LHCN-M2 (cell line): ENCODE data around the gene SULF2. TPM values are rescaled to one million over a fixed set of nuclear protein-coding genes. Genes with fewer than 3 reads are reported as not detected.

Experiments used
- DNase-seq: peaks from one replicate; pipeline ENCODE4 v3.0.0-alpha.2; 2012; ENCODE audit warnings: low read depth
- total RNA-seq: library from RNA; depleted of rRNA; stranded (reverse); fragments of >200 nt; gene quantifications from 2 replicates; pipeline ENCODE4 v1.2.3, GENCODE V29; 2014

Gene SULF2
- total RNA-seq, 1 experiment from 2014 or later = 3.2 TPM

DNA sequence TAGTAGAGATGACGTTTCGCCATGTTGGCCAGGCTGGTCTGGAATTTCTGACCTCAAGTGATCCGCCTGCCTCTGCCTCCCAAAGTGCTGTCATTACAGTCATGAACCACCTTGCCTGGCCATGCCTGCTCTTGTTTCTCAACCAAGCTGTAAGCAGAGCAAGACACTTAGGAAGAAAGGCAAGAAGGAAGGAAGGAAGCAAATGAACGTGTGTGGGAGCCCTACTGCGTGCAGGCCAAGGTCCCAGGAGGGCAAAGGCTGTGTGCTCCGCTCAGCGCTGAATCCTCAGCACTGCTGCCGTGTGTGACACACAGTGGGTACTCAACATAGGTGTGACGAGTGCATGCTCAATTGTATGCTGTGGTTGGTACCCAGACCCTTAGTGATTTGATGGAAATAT is 47.4 kb downstream of the SULF2 start:
- DNase-seq = no peak

DNA sequence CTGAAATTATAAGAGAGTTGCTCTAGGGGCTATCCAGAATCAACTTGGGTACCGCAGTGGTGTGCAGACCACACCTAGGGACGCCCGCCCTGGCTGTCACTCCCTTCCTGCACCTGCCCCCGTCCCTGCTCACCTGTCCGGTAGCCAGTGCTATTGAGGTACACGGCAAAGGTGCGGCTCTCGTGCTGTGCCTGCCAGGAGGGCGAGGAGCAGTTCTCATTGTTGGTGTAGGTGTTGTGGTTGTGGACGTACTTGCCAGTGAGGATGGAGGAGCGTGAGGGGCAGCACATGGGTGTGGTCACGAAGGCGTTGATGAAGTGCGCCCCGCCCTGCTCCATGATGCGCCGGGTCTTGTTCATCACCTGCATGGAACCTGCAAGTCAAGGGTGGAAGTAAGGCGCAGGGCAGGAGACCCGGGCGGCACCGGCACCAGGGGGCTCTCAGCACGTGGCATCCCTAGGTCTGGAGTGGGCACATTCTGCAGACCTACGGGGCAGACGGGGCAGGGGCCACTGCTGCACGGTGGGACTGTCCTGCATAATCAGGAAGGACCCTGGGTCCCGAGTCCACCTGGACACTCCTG is 48.6 kb downstream of the SULF2 start:
- DNase-seq = no peak

DNA sequence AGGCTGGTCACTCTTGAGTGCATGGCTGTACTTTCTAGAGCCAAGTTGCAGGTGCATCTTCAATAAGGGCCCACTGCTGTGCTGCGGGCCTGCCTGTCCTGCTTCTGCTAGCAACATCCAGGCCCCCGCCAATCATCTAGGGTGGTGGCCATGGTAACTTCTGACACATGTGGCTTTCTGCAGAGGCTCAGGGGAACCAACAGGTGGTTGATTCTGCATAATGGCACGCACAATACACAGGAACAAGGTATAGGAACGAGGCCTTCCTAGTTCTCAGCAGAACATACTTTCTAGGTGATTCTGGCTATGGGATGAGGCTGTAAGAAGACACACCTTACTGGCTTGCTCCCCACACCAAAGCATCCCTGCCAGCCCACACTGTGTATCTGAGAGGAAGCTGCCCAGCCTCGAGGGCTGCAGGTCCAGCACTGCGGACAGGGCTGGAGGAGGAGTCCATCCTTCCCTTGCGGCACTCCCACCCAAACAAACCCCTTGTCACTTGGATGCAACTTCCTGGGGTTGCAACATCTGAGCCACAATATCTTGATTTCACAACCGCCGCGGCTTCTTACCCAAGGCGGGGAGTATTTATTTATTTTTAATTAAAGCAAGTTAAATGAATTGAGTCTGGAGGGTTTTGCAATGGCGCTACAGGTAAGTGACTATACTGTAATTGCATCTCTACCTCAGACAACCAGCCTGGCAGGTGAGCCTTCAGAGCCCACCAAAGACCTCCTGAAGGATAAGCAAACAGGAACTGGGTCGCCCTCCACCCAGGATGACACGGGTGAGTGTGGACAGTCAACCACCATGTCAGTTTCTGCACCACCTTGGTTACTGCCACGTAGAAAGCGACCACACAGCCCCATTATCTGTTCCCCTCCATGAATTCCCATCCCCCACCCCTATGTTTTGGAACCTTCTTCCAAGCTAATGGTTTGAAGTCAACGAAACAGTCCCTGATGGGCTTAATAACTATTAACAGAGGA is 49.6 kb downstream of the SULF2 start:
- no peak for DNase-seq

DNA sequence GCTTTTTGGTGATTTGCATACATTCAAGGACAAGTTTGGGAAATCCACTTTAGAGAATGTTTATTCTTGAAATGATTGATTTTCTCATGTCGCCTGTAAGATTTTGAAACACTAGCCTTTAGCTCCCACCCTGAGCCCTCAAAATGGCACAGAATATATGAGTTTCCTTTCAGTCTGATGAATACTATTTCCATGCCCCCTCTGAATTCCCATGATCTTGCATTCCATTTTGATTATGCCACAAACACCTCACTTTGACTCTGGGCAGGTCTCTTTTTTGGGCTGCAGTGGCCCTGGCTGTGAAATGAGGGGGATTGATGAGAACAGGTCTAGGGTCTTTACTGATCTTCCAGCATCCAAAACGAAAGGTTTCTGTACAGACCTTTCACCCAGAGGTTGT is 50.4 kb downstream of the SULF2 start:
- DNase-seq = no peak

DNA sequence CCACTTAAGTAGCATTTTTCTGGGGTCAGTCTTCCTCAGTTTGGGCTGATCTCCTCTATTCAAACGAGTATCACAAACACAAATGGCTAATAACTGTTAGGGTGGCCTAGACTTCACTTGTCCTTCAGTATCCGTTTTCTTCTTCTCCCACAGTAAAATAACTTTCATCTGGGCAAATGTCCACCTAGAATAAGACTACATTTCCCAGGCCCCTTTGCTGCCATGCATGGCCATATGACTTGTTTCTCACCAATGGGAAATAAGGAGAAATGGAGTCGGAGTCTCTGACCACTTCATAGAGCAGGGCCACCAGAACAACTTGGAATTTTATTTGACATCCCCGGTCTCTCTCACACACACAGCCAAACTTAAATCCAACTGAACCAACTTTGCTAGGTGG is 51.4 kb downstream of the SULF2 start:
- DNase-seq = no peak

DNA sequence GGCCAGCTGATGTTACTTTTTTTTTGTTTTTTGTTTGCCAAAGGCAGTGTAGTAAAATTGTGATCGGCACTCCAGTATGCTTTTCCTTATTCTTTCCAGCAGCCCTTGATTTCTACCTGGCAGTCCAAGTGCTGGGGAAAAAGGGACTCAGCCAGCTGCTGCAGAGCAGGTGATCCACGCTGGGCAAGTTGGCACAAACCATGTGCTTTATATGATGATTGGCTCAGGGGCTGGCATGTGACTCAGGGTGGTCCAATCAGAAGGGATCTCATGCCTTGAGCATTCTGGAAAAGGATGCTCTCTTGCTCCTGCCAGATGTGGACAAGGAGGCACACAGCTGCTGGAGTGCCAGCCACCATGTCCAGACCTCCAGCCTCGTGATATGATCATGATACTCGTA is 54.5 kb downstream of the SULF2 start:
- no peak for DNase-seq

DNA sequence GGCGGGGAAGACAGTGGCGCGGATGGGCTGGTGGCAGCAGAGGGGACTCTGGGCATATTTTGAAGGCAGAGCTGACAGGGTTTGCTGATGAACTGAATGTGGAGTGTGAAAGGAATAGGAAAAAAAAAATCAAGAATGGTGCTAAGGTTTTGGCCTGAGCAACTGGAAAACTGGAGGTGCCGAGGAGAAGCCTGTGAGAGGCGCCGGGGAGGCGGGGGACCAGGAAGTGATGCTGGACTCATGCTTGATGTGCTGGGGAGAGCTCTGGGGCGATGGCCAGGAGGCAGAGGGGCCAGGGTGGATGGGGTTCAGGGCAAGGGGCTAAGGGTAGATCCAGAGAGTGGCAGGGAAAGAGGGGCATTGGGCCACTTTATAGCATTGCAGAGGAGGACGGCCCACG is 55.8 kb downstream of the SULF2 start:
- DNase-seq = no peak

DNA sequence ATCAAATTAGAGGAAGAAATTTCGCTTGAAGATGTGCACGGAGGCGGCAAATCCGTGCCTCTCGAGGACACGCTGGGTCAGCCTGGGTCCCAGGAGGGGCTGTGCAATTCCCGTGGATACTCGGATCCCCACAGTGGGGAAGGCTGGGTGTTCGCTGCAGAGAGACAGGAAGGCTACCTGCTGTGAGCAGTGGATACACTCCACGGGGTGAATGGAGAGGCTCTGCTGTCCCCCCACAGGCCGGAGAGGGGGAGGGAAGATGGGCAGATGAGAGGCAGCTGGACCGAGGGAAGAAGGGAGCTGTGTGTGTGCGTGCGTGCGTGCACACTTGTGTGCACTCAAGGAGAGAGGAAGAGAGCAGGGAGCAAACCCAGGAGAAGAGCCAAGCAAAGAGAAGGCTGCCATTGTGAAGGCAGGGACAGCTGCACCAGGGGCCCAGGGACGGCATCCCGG is 57.3 kb downstream of the SULF2 start:
- no peak for DNase-seq

DNA sequence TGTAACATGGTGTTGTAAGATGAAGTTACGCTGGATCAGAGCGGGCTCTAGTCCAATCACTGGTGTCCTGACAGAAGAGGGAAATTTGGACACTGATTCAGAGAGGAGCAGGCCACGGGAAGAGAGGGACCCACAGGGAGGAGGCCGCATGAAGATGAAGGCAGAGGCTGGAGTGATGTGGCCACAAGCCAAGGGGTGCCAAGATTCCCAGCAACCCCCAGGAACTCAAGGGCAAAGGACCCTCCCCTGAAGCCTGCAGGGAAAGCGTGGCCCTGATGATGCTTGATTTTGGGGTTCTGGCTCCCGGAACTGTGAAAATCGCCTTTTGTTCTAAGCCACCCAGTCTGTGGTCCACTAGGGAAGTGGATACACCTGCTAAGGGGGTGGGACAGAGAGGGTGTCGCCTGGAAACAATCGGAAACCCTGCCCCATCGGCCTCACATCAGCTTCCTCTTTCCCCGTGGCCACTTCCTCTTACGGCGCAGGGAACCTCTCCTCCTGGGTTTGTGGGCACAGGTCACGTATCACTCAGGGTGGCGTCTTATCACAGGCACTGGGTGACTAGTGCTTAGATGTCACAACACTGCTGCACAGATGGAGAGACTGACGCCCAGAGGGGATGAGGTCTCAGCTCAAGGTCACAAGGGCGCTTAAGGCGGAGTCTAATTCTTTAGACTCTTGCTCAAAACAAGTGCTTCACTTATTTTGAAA is 58.0 kb downstream of the SULF2 start:
- no peak for DNase-seq

DNA sequence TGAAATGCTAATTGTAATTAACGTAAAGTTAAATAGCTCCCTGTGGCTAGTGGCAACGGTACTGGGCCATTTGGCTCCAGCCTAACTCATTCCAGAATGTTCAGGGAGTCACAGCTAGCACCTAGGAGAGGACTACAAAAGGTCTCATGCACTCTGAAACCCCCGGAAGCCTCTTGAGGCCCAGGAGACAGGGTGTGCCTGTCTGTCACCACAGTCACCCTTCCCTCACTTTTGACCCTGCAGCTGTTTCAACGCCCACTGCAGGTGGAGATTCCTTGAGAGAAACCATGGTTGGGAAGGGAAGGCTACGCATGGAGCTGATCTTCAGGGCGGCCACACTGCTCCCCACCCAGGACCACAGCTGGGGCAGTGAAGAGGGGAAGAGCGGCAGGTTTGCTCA is 58.6 kb downstream of the SULF2 start:
- DNase-seq = no peak

DNA sequence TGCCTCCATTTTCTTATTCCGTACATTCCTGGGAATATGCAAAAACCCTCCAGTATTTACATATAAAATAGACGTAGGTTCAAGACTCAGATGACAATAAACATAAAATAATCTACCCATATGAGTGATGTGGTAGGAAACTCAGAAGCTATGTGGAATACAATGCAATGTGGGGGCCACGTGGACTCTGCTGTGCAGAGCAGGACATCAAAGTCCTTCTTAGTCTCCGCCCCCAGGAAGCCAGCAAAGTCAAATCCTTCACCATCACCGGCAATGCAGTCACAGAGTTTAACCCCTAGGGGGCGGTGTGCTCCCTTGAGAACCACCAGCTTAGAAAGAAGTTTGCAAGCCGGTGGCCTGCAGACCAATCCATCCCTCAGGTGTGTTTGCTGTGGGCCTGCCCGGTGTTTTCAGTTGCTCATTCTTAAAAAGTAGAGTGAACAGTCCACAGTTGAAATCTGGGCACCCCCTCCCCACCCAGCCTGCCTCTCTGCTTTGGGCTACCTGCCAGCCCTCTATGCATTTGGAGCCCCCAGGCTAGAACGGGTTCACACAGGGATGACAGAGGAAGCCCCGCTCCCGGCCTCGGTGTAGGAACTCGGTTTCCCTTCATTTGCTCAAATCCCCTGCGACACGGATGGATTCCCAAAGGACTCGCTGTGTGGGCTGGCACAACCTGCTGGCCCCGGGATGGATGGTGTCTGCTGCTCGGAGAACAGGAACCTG is 59.9 kb downstream of the SULF2 start:
- peak; percentile 69 for DNase-seq

DNA sequence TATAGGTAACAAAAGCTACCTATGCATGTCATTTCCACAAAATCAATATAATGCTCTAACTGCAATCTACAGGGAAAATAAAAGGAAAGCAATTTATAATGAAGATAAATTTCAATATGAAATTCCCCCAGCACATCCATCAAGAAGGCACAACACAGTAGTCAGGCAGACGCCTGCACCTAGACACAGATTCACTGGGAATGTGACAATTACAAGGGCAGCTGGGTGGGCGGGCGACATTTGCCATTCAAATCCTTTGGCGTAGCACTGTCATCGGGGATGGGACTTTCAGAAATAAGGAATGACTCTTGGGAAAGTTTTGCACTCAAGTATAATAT is 60.4 kb downstream of the SULF2 start:
- DNase-seq = no peak

DNA sequence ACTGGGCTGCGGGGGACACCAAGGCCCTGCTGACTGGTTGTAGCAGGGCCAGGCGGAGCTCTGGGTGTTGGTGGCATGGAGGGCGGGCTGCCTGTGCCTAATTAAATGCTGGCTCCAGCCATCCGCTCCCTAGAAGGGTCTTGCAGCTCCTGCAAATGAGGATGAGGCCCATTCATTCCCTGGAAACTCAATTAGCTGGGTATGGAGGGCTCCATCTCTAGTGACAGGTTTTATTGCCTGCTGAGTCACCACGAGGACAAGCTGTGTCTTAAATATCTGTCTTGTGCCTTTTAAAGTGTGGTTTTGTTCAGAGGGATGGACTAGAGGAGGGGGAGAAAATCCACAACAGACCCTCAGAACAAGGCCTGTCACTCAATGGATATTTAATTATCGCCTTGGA is 60.9 kb downstream of the SULF2 start:
- no peak for DNase-seq

DNA sequence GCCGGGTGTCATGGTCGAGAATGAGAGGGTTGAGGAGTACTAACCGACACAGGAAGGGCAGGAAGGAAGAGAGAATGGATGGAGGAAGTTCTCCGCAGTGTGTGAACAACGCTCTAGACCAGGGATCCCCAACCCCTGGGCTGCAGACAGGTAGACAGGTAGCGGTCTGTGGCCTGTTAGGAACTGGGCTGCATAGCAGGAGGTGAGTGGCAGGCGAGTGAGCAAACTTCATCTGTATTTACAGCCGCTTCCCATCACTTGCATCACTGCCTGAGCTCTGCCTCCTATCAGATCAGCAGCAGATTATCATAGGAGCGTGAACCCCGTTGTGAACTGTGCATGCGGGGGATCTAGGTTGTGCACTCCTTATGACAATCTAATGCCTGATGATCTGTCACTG is 62.0 kb downstream of the SULF2 start:
- no peak for DNase-seq

DNA sequence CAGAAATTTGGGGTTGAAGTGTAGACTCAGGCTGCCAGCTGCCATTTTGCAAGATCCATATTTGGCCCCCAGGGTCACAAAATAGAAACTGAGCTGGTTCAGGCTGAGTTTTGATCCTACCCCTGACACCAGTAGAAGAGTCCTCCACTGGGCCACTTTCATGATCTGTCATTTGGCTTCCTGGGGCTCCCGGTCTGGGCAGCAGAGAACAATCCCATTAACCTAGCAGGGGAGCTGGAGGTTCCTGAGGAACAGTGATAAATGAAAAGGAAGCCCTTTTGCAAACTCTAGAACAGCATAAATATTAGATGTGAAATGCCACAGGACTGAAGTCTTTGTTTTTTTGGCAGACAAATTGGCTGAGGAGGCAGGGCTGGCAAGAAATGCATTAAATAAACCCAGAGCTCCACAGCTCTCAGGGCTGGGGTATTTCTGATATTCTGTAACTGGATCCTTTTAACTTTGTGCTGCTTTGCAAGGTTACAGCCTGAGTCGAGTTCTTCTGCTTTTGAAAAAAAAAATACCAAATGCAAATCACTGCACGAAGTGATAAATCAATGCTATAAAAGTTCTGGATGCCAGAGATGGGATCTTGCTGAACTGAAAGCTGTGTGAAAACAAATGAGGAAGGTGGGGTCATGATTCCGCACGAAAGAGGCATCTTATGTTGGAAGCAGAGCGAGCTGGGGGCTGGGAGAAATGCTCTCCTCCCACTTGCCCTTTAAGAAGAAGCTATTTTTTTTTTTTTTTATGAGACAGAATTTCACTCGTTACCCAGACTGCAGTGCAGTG is 64.4 kb downstream of the SULF2 start:
- DNase-seq = no peak

DNA sequence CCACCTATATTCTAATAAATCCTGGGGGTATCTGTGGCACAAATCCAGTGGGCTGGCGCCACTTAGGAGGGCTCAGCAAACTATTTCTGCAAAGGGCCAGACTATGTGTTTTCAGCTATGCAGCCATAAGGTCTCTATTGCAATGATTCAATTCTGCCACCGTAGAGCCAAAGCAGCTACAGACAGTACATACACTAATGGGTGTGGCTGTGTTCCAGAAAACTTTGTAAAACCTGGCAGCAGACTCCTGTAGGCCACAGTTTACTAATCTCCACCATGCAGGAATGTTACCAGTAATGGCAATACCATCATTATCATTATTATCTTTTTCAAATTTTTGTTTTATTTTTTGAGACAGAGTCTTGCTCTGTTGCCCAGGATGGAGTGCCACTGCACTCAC is 65.7 kb downstream of the SULF2 start:
- no peak for DNase-seq

DNA sequence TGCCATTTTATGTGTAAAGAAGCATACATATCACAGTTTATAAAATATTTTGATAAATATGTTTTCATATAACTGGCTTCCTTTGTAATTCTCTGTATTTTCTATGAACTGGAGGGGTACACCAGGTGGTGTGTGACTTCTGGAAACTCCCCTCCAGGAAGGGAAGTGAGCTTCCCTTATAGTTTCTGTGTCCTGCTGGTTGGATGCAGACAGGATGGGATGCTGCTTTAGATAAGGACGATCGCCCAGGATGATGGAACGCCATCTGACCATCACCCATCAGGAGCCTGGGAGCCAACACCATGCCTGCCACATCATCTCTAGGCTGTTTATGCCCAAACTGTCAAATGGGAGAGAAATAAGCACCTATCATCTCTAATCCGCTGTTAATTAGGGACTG is 66.1 kb downstream of the SULF2 start:
- no peak for DNase-seq

DNA sequence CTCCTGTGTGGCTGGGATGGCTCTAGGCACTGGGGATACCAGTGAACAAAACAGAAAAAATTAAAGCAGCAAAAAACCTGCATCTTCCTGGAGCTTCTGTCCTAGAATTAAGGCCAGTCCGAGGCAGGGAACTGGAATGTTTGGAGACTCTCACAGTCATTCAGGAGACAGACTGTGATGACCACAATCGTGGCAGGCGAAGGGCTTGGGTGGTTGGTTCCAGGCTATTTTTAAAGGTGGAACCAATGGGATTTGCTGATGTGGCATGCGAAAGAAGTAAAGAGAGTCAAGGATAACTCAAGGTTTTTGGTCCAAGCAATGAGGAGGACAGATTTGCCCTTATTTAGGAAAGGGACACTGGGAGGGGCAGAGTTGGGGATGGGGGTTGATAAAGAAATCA is 66.9 kb downstream of the SULF2 start:
- DNase-seq = no peak

DNA sequence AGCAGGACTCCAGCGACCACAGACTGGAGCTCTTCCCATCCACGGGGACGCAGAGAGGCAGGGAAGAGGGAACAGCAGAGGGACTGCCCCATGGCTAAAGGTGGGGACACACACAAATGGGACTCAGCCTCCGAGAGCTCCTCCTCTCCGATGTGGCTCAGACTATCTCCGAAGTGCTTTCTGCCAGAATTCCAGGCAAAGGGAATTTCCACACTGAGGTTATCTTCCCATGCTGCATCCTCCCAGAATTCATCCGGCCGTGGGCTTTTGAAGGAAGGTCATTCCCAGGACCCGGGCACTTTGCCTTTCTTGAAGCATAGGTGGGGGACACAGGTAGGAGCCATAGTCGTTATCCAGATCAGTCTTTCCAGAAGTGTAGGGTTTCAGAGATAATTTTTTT is 67.9 kb downstream of the SULF2 start:
- no peak for DNase-seq

DNA sequence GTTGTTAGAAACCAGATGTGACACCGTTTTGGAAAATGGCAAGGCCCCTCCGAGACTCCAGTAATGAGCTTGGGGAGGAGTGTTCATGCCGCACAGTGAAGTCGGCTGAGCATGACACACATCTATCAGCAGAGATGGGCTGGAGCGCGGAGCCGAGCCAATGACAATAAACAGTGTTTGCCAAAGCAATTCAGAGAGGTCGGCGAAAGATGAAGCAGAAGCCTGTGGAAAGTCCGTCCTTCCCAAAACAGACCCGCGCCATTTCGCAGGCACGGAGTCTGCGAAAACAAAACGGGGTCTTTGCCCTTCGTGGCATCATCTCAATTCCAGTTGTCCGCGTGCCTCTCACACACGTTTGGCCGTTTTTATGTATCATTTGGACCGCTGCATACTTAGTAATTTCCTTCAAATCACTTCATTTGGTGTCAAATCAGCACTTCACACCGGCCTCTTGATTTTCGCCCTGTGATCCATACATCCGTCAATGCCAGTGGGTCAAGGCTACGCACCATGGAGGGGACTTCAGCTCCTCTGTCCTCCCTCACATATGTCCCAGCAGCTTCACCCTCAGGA is 71.3 kb downstream of the SULF2 start:
- DNase-seq = no peak

DNA sequence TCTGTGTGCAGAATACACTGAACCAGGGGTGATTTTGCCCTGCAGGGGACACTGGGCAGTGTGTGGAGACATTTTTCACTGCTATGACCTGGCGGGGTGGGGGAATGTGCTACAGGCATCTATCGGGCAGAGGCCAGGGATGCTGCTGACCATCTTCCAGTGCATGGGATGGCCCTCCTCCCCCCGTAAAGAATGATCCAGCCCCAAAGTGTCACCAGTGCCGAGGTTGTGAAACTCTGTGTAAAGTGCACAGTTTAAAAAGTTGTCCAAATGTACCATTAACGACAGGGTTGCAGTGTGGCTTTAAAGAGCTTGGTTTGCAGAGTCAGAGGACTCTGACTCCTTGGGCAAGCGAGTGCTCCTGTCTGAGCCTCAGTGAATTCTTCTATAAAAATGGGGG is 72.1 kb downstream of the SULF2 start:
- DNase-seq = no peak
